ENCODE data around the gene WDR35. TPM values are rescaled to one million over a fixed set of nuclear protein-coding genes. Genes with fewer than 3 reads are reported as not detected.

The WDR35 gene
- total RNA-seq (8.0 TPM in 2 replicates), polyA plus RNA-seq (2.7 and 3.6 TPM in 2 replicates), polyA minus RNA-seq (7.8 TPM in 2 replicates), Bru-seq, nascent RNA (percentile 71 among the genes with signal in this experiment), BruChase-seq, experiment 1, labeled RNA remaining after a 6-hour chase (percentile 62 among the genes with signal in this experiment), BruChase-seq, experiment 2, labeled RNA remaining after a 2-hour chase (percentile 67 among the genes with signal in this experiment)
- 3.1 and 3.7 TPM in 2 replicates for polyA plus RNA-seq (2011; cell fraction: cytosol; rRNA removed)
- 16.4 and 18.5 TPM in 2 replicates for polyA plus RNA-seq (2011; cell fraction: nucleus; rRNA removed)
- polyA plus RNA-seq (2012), result 6.4 and 7.8 TPM in 2 replicates
- 5.6 TPM for polyA minus RNA-seq (2011; cell fraction: cytosol; rRNA and poly(A)+ RNA removed)
- 12.9 and 14.1 TPM in 2 replicates for polyA minus RNA-seq (2011; cell fraction: nucleus; rRNA and poly(A)+ RNA removed)
- long read RNA-seq, full-length matches to known transcripts, result 3 of 13 reads
- long read RNA-seq, partial matches to known transcripts, result 4 of 13 reads
- long read RNA-seq, other reads (novel, unspliced or antisense), result 6 of 13 reads

- peak within 1 kb of the TSS; percentile 77 for H3K4me2 ChIP-seq (ENCODE audit: insufficient read depth, low read length)
- TSS peak; percentile 48 for BruUV-seq (replicated peaks)
Observed at GRCh38 chr2:19989667-19990415, at the start of gene WDR35. WDR35 (minus strand) TSS chr2:19990105; CDS start chr2:19990015, 90 bp downstream.

More at GRCh38 chr2:19989667-19990415, at the start of gene WDR35:
- FAIRE-seq, result peak; percentile 70
- POLR2A ChIA-PET, result interaction anchor here (1.3 to 1.5 kb wide), 2 partner anchors 26 to 88 kb away, joined by 3 read pairs; partner anchors contain the start of gene TTC32
- no peaks in the 10 kb centered on the region for H4K20me1 ChIP-seq (replicated peaks; ENCODE audit: control insufficient read depth, extremely low read depth, insufficient read depth, low read length)
- H3K27ac ChIP-seq (ENCODE audit: insufficient read depth, low read depth, low read length), result peak within 1 kb of the TSS; percentile 40
- TF ChIP-seq MYC (IDR thresholded peaks at IDR 0.05; ENCODE audit: low read depth, low read length) (no peak), MAX (IDR thresholded peaks at IDR 0.05; ENCODE audit: insufficient read depth, insufficient read length) (peak; percentile 87), POLR2A (IDR thresholded peaks at IDR 0.05; ENCODE audit: low read depth, low read length) (peak; percentile 83), EZH2 (IDR thresholded peaks at IDR 0.05; ENCODE audit: borderline replicate concordance, low read depth, low read length, severe bottlenecking) (no peak), CTCF (IDR thresholded peaks at IDR 0.05; ENCODE audit: extremely low read depth in 1 of 2, insufficient read depth in 1 of 2, low read depth in 1 of 2, low read length in 2 of 2) (no peak), GATA2 (IDR thresholded peaks at IDR 0.05; ENCODE audit: insufficient read depth, insufficient read length, low read depth, low read length) (no peak), JUN (IDR thresholded peaks at IDR 0.05; ENCODE audit: borderline replicate concordance, insufficient read depth, insufficient read length, low read depth) (no peak), POLR2AphosphoS5 (IDR thresholded peaks at IDR 0.05; ENCODE audit: insufficient read depth, low read depth, low read length) (peak; percentile 80), FOS (IDR thresholded peaks at IDR 0.05; ENCODE audit: borderline replicate concordance, insufficient read depth, low read length) (no peak)
- H3K4me1 ChIP-seq (ENCODE audit: control insufficient read depth, extremely low read depth, insufficient read depth, low read length), result peaks cover 13% of the 10 kb centered on the region
- intact Hi-C loops (cut with micrococcal nuclease) (loop anchor here (1.0 to 2.0 kb wide), 2 partner anchors 23 to 87 kb away; no protein-coding TSS in a partner anchor), dilution Hi-C loops (cut with MboI; ENCODE audit: extremely low pct_ligation_motif_present, low sequenced_read_pairs) (no loop called here)
- CTCF ChIA-PET, result interaction anchor here (1.1 to 3.4 kb wide), 4 partner anchors 22 to 102 kb away, joined by 3 to 14 read pairs (median 5); no protein-coding TSS in a partner anchor
- no peaks in the 10 kb centered on the region for H3K27me3 ChIP-seq (ENCODE audit: control insufficient read depth in 2 of 2, insufficient read depth in 2 of 2, low read length in 2 of 2)
- peaks cover 8% of the 10 kb centered on the region for H3K79me2 ChIP-seq (ENCODE audit: control insufficient read depth, insufficient read depth, low read length)
- no peaks in the 10 kb centered on the region for H3K36me3 ChIP-seq (ENCODE audit: control insufficient read depth in 2 of 2, extremely low read depth in 1 of 2, insufficient read depth in 2 of 2, low read length in 2 of 2)
- H3K9ac ChIP-seq (replicated peaks; ENCODE audit: extremely low read depth, insufficient read depth, low read length), result peak within 1 kb of the TSS; percentile 64
- H3K9me3 ChIP-seq (replicated peaks; ENCODE audit: control insufficient read depth, insufficient read depth, low read length), result no peaks in the 10 kb centered on the region
- peak within 1 kb of the TSS; percentile 65 for H2AFZ ChIP-seq (ENCODE audit: low read depth, low read length)
- peak; percentile 53 for DNase-seq (ENCODE audit: low read depth, low spot score)
- H3K9me1 ChIP-seq (replicated peaks; ENCODE audit: control insufficient read depth, extremely low read depth, insufficient read depth, low read length), result no peaks in the 10 kb centered on the region
- H3K4me3 ChIP-seq (replicated peaks in 1 of 3; ENCODE audit: insufficient read depth in 1 of 3, low read depth in 1 of 3, low read length in 3 of 3), result peak within 1 kb of the TSS; percentile 31 to 78 (median 74)
